Neuronal stem cell (in vitro differentiated cells): ENCODE measurements around the gene CALHM3.

Experiments
- DNase-seq: peaks from one replicate; pipeline ENCODE4 v3.0.0-alpha.2; 2013; ENCODE audit warnings: low spot score
- H2AFZ ChIP-seq: one replicate; pipeline ENCODE4 v1.6.1; 2013; ENCODE audit warnings: mild to moderate bottlenecking, low read length, inconsistent platforms
- H2AK5ac ChIP-seq: 2 replicates; pipeline ENCODE4 v1.6.1; 2013; ENCODE audit warnings: low read depth, mild to moderate bottlenecking, inconsistent platforms, low read length, moderate library complexity, mixed read lengths
- H2BK120ac ChIP-seq: 2 replicates; pipeline ENCODE4 v1.6.1; 2013; ENCODE audit warnings: low read depth, mild to moderate bottlenecking, inconsistent platforms, low read length, moderate library complexity, mixed read lengths
- H2BK12ac ChIP-seq: one replicate; pipeline ENCODE4 v1.6.1; 2013; ENCODE audit warnings: low read length, inconsistent platforms
- H2BK15ac ChIP-seq: 2 replicates; pipeline ENCODE4 v1.6.1; 2013; ENCODE audit warnings: mild to moderate bottlenecking, low read length, inconsistent platforms, mixed read lengths
- H2BK5ac ChIP-seq: one replicate; pipeline ENCODE4 v1.6.1; 2013; ENCODE audit warnings: inconsistent platforms, mild to moderate bottlenecking, low read length, moderate library complexity
- H3K14ac ChIP-seq: one replicate; pipeline ENCODE4 v1.6.1; 2013; ENCODE audit warnings: low read length, inconsistent platforms
- H3K18ac ChIP-seq: 2 replicates; pipeline ENCODE4 v1.6.1; 2013; ENCODE audit warnings: low read length, inconsistent platforms
- H3K23ac ChIP-seq: 2 replicates; pipeline ENCODE4 v1.6.1; 2013; ENCODE audit warnings: low read depth, mild to moderate bottlenecking, mixed read lengths, low read length, inconsistent platforms; ENCODE audit not compliant: poor library complexity
- H3K27ac ChIP-seq: replicated peaks from 3 replicates; pipeline ENCODE4 v1.5.1; 2013; ENCODE audit warnings: low read length, inconsistent platforms
- H3K27me3 ChIP-seq, 3 experiments: 2 replicates each; pipeline ENCODE4 v1.6.1; 2013; ENCODE audit warnings: low read length in 3 of 3, mild to moderate bottlenecking in 2 of 3, inconsistent platforms in 1 of 3, low read depth in 1 of 3, mixed read lengths in 1 of 3, moderate library complexity in 1 of 3; ENCODE audit not compliant: control insufficient read depth in 3 of 3, insufficient read depth in 3 of 3
- H3K36me3 ChIP-seq, 2 donors: replicated peaks in 1 of 2; 2 replicates each; pipeline ENCODE4 v1.6.1; 2013; ENCODE audit warnings: low read length in 2 of 2; ENCODE audit not compliant: control insufficient read depth in 2 of 2, insufficient read depth in 2 of 2
- H3K4ac ChIP-seq: 2 replicates; pipeline ENCODE4 v1.6.1; 2013; ENCODE audit warnings: inconsistent platforms, mild to moderate bottlenecking, low read length, moderate library complexity
- H3K4me1 ChIP-seq, 2 donors: 1 replicate in 1 of 2; 2 replicates in 1 of 2; pipeline ENCODE4 v1.6.1; 2013; ENCODE audit warnings: low read length in 2 of 2, low read depth in 1 of 2; ENCODE audit not compliant: control insufficient read depth in 2 of 2, insufficient read depth in 1 of 2
- H3K4me2 ChIP-seq: one replicate; pipeline ENCODE4 v1.6.1; 2013; ENCODE audit warnings: mild to moderate bottlenecking, low read length, inconsistent platforms; ENCODE audit not compliant: insufficient read depth, poor library complexity, severe bottlenecking
- H3K4me3 ChIP-seq, 2 donors: 2 replicates each; pipeline ENCODE4 v1.5.1; 2013; ENCODE audit warnings: low read length in 2 of 2, mild to moderate bottlenecking in 2 of 2, inconsistent platforms in 1 of 2, moderate library complexity in 1 of 2
- H3K79me1 ChIP-seq: one replicate; pipeline ENCODE4 v1.6.1; 2013; ENCODE audit warnings: low read depth, mild to moderate bottlenecking, inconsistent platforms, low read length, moderate library complexity
- H3K9ac ChIP-seq: one replicate; pipeline ENCODE4 v1.6.1; 2013; ENCODE audit warnings: mild to moderate bottlenecking, low read depth, low read length, inconsistent platforms; ENCODE audit not compliant: poor library complexity
- H3K9me3 ChIP-seq, 2 donors: replicated peaks in 1 of 2; 2 replicates each; pipeline versions ENCODE3 to v1.6.1; 2013; ENCODE audit warnings: low read length in 2 of 2, mild to moderate bottlenecking in 2 of 2, inconsistent platforms in 1 of 2, low read depth in 1 of 2, mixed read lengths in 1 of 2, moderate library complexity in 1 of 2; ENCODE audit not compliant: control insufficient read depth in 2 of 2, insufficient read depth in 1 of 2
- H4K8ac ChIP-seq: one replicate; pipeline ENCODE4 v1.6.1; 2013; ENCODE audit warnings: low read depth, mild to moderate bottlenecking, inconsistent platforms, low read length, moderate library complexity
- H4K91ac ChIP-seq: one replicate; pipeline ENCODE4 v1.6.1; 2013; ENCODE audit warnings: low read length, low read depth, mild to moderate bottlenecking, inconsistent platforms; ENCODE audit not compliant: poor library complexity
- WGBS, 2 donors: extraction: QIAGEN DNeasy Blood & Tissue Kit; methylation state at CpG; one replicate each; pipeline ENCODE4 v1.1.7; 2013; ENCODE audit warnings: missing lambda C conversion rate in 2 of 2, mixed read lengths in 1 of 2; ENCODE audit not compliant: insufficient read length in 2 of 2, insufficient replicate concordance in 1 of 2; ENCODE audit errors: extremely low coverage in 2 of 2; 5-methylcytosine and 5-hydroxymethylcytosine counted together

The CALHM3 gene

DNA sequence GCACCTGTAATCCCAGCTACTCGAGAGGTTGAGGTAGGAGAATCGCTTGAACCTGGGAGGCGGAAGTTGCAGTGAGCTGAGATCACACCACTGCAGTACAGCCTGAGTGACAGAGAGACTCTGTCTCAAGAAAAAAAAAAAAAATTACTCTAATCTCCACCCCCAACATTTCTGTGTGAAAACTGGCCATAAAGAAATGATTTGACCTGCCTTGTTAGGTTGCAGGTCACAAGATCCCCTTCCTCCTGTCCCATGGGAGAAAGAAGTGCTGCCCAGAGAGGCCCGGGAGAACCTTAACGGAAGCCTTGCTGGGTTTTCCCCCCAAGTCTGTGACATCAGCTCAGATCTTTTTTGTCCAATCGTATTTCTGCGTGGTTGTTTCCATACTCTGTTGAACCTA, 11.6 kb downstream of the CALHM3 start:
- H2BK15ac ChIP-seq, result no peak overlapping the region
- H3K4ac ChIP-seq, result no peak overlapping the region
- H2AFZ ChIP-seq, result peak overlapping the region; percentile 4
- no peaks in the 10 kb centered on the region for H3K9me3 ChIP-seq
- no peak for DNase-seq
- no peak overlapping the region for H3K4me3 ChIP-seq
- H3K27ac ChIP-seq, result no peak overlapping the region
- no peak overlapping the region for H3K9ac ChIP-seq
- no peak overlapping the region for H2AK5ac ChIP-seq
- no peaks in the 10 kb centered on the region for H3K79me1 ChIP-seq
- H3K27me3 ChIP-seq, result peaks cover 0 to 13% (median 0%) of the 10 kb centered on the region in 3 experiments
- no peak overlapping the region for H3K14ac ChIP-seq
- peaks cover 0 to 5% of the 10 kb centered on the region in 2 donors for H3K4me1 ChIP-seq
- H3K18ac ChIP-seq, result no peak overlapping the region
- H3K36me3 ChIP-seq, result no peaks in the 10 kb centered on the region
- no peak overlapping the region for H4K8ac ChIP-seq
- no peak overlapping the region for H3K4me2 ChIP-seq
- H2BK12ac ChIP-seq, result no peak overlapping the region
- WGBS, 2 donors, result no CpG with 5 or more reads among the region's 7 CpGs
- H3K23ac ChIP-seq, result no peak overlapping the region
- no peak overlapping the region for H2BK120ac ChIP-seq
- no peak overlapping the region for H2BK5ac ChIP-seq
- no peak overlapping the region for H4K91ac ChIP-seq

DNA sequence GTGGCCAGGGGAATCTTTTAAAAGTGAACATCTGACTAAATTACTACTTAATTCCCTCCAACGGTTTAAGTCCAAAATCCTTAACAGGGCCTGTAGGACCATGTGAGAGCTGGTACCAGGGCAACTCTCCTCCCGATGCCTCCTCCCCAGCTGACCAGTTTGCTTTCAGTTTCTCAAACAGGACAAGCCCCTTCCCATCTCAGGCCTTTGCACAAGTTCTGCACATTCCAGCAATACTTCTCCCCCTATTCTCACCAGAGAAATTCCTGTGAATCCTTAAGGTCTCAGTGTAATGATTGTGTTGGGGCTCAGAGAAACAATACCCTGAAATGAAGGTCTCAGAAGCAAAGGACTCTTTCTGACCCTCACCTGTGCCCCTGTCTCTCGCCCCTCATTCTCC, 12.3 kb downstream of the CALHM3 start:
- H2BK120ac ChIP-seq, result no peak overlapping the region
- no peak overlapping the region for H2BK5ac ChIP-seq
- peaks cover 0 to 13% (median 0%) of the 10 kb centered on the region in 3 experiments for H3K27me3 ChIP-seq
- no peak for DNase-seq
- no peak overlapping the region for H3K4me2 ChIP-seq
- H3K36me3 ChIP-seq, result no peaks in the 10 kb centered on the region
- H2BK12ac ChIP-seq, result no peak overlapping the region
- no peak overlapping the region for H3K4me3 ChIP-seq
- H3K9ac ChIP-seq, result no peak overlapping the region
- H4K91ac ChIP-seq, result no peak overlapping the region
- no peaks in the 10 kb centered on the region for H3K9me3 ChIP-seq
- H3K27ac ChIP-seq, result no peak overlapping the region
- no peak overlapping the region for H4K8ac ChIP-seq
- no peak overlapping the region for H3K14ac ChIP-seq
- no peak overlapping the region for H3K4ac ChIP-seq
- no peak overlapping the region for H3K18ac ChIP-seq
- H2BK15ac ChIP-seq, result no peak overlapping the region
- no peak overlapping the region for H2AK5ac ChIP-seq
- no CpG with 5 or more reads among the region's 3 CpGs for WGBS, 2 donors
- no peaks in the 10 kb centered on the region for H3K79me1 ChIP-seq
- no peak overlapping the region for H3K23ac ChIP-seq
- peaks cover 0 to 5% of the 10 kb centered on the region in 2 donors for H3K4me1 ChIP-seq
- no peak overlapping the region for H2AFZ ChIP-seq

DNA sequence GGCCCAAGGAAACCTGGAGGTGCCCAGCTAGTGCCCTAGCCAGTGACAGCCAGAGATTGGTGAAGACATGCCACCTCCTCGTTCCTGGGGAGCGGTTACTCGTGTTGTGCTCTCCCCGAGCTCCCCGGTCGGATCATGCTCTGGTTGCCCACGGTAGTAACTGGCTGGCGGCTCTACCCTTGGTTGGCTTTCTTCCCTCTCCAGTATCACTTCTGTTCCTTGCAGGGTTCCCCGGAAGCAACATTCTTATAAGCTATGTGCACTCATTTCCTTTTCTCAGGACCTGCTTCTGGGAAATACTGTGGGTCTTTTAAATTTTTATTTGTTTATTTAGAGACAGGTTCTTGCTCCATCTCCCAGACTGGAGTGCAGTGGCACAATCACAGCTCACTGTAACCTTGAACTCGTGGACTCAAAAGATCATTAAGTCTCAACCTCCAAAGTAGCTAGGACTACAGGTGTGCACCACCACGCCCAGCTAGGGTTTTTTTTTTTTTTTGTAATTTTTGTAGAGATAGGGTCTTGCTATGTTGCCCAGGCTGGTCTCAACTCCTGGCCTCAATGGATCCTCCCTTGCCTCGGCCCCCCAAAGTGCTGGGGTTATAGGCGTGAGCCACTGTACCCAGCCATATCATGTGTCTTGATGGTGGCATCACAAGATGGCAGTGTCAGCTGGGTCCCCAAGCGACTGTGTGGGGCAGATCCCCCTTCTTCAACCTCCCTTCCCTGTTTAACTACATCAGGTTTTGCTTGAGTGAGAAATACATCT, 13.4 kb downstream of the CALHM3 start:
- Histone ChIP-seq H4K91ac (no peak overlapping the region), H3K9ac (no peak overlapping the region), H3K79me1 (no peaks in the 10 kb centered on the region), H3K9me3 (no peaks in the 10 kb centered on the region), H3K4me2 (no peak overlapping the region), H2BK5ac (no peak overlapping the region), H3K4me1 (peaks cover 0 to 3% of the 10 kb centered on the region in 2 donors), H4K8ac (no peak overlapping the region), H3K4ac (no peak overlapping the region), H2BK12ac (no peak overlapping the region), H3K18ac (no peak overlapping the region), H2BK120ac (no peak overlapping the region), H3K27ac (no peak overlapping the region), H3K27me3 (peaks cover 0 to 8% (median 0%) of the 10 kb centered on the region in 3 experiments), H2AFZ (no peak overlapping the region), H3K36me3 (no peaks in the 10 kb centered on the region), H3K4me3 (no peak overlapping the region), H3K23ac (no peak overlapping the region), H2AK5ac (no peak overlapping the region), H2BK15ac (no peak overlapping the region), H3K14ac (no peak overlapping the region)
- no peak for DNase-seq
- WGBS, 2 donors, result no CpG with 5 or more reads among the region's 14 CpGs

DNA sequence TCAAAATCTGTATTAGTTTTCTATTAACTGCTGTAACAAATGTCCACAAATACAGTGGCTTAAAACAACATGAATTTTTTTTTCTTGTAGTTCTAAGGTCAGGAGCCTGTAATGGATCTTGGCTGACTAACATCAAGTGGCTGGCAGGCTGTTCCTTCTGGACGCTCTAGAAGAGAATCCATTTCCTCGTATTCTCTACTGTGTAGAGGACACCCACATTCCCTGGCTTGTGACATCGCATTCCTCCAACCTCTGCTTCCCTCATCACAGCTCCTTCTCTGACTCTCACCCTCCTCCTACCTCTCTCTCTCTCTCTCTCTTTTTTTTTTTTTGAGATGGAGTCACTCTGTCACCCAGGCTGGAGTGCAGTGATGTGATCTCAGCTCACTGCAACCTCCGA, 15.5 kb downstream of the CALHM3 start:
- Histone ChIP-seq H3K4me1 (peaks cover 9 to 12% of the 10 kb centered on the region in 2 donors), H3K79me1 (no peaks in the 10 kb centered on the region), H3K18ac (no peak overlapping the region), H3K27ac (no peak overlapping the region), H2BK15ac (no peak overlapping the region), H3K4me2 (no peak overlapping the region), H4K91ac (no peak overlapping the region), H2BK12ac (no peak overlapping the region), H3K4ac (no peak overlapping the region), H2BK5ac (no peak overlapping the region), H2AFZ (no peak overlapping the region), H2AK5ac (no peak overlapping the region), H4K8ac (no peak overlapping the region), H3K27me3 (peaks cover 0 to 2% (median 0%) of the 10 kb centered on the region in 3 experiments), H2BK120ac (no peak overlapping the region), H3K36me3 (no peaks in the 10 kb centered on the region), H3K9ac (no peak overlapping the region), H3K23ac (no peak overlapping the region), H3K14ac (no peak overlapping the region), H3K4me3 (no peak overlapping the region), H3K9me3 (no peaks in the 10 kb centered on the region)
- WGBS, 2 donors, result no CpG with 5 or more reads among the region's 4 CpGs
- DNase-seq, result no peak
